Thyroid gland (tissue), 4 donors: Measurements from ENCODE around the gene SPRED2.

Source experiments
- CTCF ChIP-seq, 6 experiments: fragments of 200-600 bp in 3 of 6; fragments of 450-650 bp in 3 of 6; sonication (generic) in 3 of 6; IDR thresholded peaks; one replicate each; pipeline ENCODE4 v1.5.1; 2016 to 2019; ENCODE audit warnings: antibody characterized with exemption in 6 of 6, mild to moderate bottlenecking in 2 of 6, inconsistent platforms in 1 of 6, moderate library complexity in 1 of 6
- POLR2A ChIP-seq, 2 donors: fragments of 450-650 bp; IDR thresholded peaks; one replicate each; pipeline ENCODE4 v1.6.1; 2017; ENCODE audit warnings: antibody characterized with exemption in 2 of 2, mild to moderate bottlenecking in 2 of 2, moderate library complexity in 1 of 2

DNA sequence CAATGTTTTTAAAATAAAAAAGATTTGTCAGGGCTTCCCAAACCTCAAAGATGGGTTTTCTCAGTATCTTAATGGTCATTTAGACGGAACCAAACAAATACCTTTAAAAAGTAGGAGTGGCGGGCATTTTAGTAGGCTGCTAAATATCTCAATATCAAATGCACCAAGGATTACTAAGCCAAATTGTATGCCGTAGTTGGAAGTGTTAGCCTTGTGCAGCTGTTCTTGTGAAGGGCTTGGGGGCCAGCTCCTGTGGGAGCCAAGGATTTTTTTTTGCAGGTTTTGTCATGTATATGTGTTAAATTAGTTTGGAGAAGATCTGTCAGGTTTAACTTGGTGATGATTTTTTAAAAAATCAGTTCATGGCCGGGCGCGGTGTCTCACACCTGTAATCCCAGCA is 152.6 kb downstream of the SPRED2 start:
- TF ChIP-seq CTCF (IDR thresholded peaks at IDR 0.05), result no peak
- TF ChIP-seq POLR2A (IDR thresholded peaks at IDR 0.05), result no peak
